ENCODE measurements around the gene DNAJC1. TPM values are rescaled to one million over a fixed set of nuclear protein-coding genes. Genes with fewer than 3 reads are reported as not detected.

DNAJC1 gene
- total and polyA plus RNA-seq, 2 of the 8 experiments (the other 6 are each of a cell fraction or from before 2014, with no cell fraction given): 6.8 to 14.8 TPM

DNA sequence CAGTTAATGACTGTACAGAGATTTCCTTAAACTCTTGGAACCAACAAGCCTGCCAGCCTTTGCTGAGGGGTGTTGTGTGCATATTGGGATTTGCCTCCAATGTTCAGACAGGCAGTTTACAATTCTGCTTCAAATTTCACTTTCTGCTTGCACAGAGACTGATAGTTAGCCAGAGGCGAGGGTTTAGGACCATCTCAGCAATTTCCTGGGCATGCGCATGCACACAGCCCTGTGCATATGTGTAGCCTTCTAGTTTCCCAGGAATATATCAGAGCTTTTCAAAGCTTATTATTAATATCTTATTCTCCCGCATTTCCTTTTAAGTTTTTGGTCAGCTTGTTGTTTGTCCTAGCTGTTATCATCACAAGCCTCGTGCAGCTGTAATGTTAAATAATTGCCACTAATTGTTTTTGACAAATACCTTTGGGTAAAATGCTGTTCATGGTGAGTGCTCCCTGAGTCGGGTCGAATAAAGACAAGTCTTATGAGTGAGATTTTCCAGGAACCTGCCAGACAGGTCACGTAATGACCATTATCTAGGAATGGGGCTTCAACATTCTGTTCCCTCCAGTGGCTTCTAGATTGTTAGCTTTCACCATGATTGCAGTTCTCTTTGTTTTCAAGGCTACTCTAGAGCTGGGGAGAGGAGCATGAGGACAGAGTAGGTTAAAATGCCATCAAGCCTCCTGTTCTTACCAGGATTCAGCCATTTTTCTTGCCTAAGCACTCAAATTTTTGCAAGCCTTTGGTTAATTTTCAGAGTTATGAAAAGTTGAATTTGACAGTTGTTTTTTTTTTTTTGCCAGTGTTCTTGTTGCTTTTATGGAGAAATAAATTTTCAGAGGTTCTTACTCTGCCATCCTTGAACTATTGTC lies 24.1 kb upstream of the DNAJC1 start:
- no peak overlapping the region for H3K18ac ChIP-seq (ENCODE audit: extremely low read depth, low read length)
- no peak overlapping the region for H3K23ac ChIP-seq (ENCODE audit: insufficient read length)
- H4K5ac ChIP-seq (ENCODE audit: insufficient read length, low read depth, low read length): no peak overlapping the region
- H3K4me1 ChIP-seq (replicated peaks in 1 of 4; ENCODE audit: control insufficient read depth in 3 of 4, insufficient read depth in 4 of 4, low read length in 3 of 4): no peaks in the 10 kb centered on the region
- no peak for TF ChIP-seq POLR2A (IDR thresholded peaks at IDR 0.05; ENCODE audit: control extremely low read depth in 1 of 2, low read depth in 2 of 2, low read length in 2 of 2)
- H3K9me3 ChIP-seq (ENCODE audit: insufficient read depth in 2 of 2, low read depth in 1 of 2, low read length in 1 of 2): peaks cover 3 to 4% of the 10 kb centered on the region in 2 experiments; a peak in 2 of 4 replicates
- H2AFZ ChIP-seq (ENCODE audit: low read length): no peak overlapping the region
- H3K27ac ChIP-seq (ENCODE audit: low read depth, low read length): no peak overlapping the region
- H4K91ac ChIP-seq (replicated peaks; ENCODE audit: insufficient read length, low read length): no peak overlapping the region
- H3K9ac ChIP-seq (replicated peaks in 1 of 4; ENCODE audit: extremely low read depth in 1 of 4, low read depth in 3 of 4, low read length in 3 of 4): no peak overlapping the region
- FAIRE-seq: no peak
- no peaks in the 10 kb centered on the region for H4K20me1 ChIP-seq (replicated peaks in 1 of 2; ENCODE audit: control insufficient read depth in 1 of 2, insufficient read depth in 2 of 2, low read length in 2 of 2)
- no peaks in the 10 kb centered on the region for H3K36me3 ChIP-seq (ENCODE audit: control insufficient read depth in 2 of 4, insufficient read depth in 4 of 4, low read length in 3 of 4)
- ChIA-PET POLR2A (ENCODE audit: partially characterized antibody) (no interaction called here), CTCF (ENCODE audit: partially characterized antibody) (no interaction called here)
- no peak overlapping the region for H3K14ac ChIP-seq (ENCODE audit: insufficient read length)
- 90% methylated on average over 7 of the region's 7 CpGs; no CpG with 5 or more reads in 1 of the 2 experiments for WGBS, 2 experiments (ENCODE audit: extremely low coverage in 1 of 2, insufficient coverage in 1 of 2, insufficient read length in 1 of 2, insufficient replicate concordance in 2 of 2, low coverage in 1 of 2, low lambda C conversion rate in 2 of 2, missing lambda C conversion rate in 1 of 2)
- H3K56ac ChIP-seq (replicated peaks; ENCODE audit: insufficient read length, low read depth, low read length): no peak overlapping the region
- H4K8ac ChIP-seq (ENCODE audit: extremely low read depth, insufficient read depth, low read length): no peak overlapping the region
- no peak overlapping the region for H2BK20ac ChIP-seq (ENCODE audit: low read length)
- peaks cover 0 to 1% (median 0%) of the 10 kb centered on the region in 4 experiments; a peak in 1 of 7 replicates for H3K27me3 ChIP-seq (replicated peaks in 1 of 4; ENCODE audit: control insufficient read depth in 3 of 4, extremely low read depth in 1 of 4, insufficient read depth in 3 of 4, low read length in 3 of 4)
- H3K4me3 ChIP-seq (ENCODE audit: extremely low read depth in 1 of 4, insufficient read depth in 2 of 4, low read depth in 3 of 4, low read length in 4 of 4): no peak overlapping the region
- no peaks in the 10 kb centered on the region for H3K79me1 ChIP-seq (ENCODE audit: low read depth, low read length)
- H3K4me2 ChIP-seq (ENCODE audit: insufficient read depth in 1 of 2, low read depth in 2 of 2, low read length in 2 of 2): no peak overlapping the region
- H2BK5ac ChIP-seq (ENCODE audit: low read depth, low read length): no peak overlapping the region
- no peak overlapping the region for H3K4ac ChIP-seq (replicated peaks; ENCODE audit: insufficient read length, low read depth, low read length)
- H2BK12ac ChIP-seq (ENCODE audit: low read depth, low read length): no peak overlapping the region
- no peak overlapping the region for H2BK15ac ChIP-seq (ENCODE audit: low read length)
- H3K23me2 ChIP-seq (ENCODE audit: low read depth, low read length): no peaks in the 10 kb centered on the region
- H2BK120ac ChIP-seq (replicated peaks; ENCODE audit: low read depth, low read length): no peak overlapping the region
- H2AK5ac ChIP-seq (ENCODE audit: low read depth, low read length): no peak overlapping the region
- H3K79me2 ChIP-seq (ENCODE audit: control insufficient read depth in 1 of 2, insufficient read depth in 2 of 2, low read length in 2 of 2): no peaks in the 10 kb centered on the region
- DNase-seq (ENCODE audit: low read depth in 1 of 2, low spot score in 2 of 2): no peak
